Endothelial cell (in vitro differentiated cells): ENCODE data around the gene NF1. TPM values are rescaled to one million over a fixed set of nuclear protein-coding genes. Genes with fewer than 3 reads are reported as not detected.

Source experiments
- DNase-seq: peaks from one replicate; pipeline ENCODE4 v3.0.0; 2021; ENCODE audit warnings: low spot score
- H3K27ac Mint-ChIP-seq: one replicate; pipeline ENCODE4 v1.8.0; 2021; ENCODE audit warnings: mixed read lengths, inconsistent platforms; ENCODE audit not compliant: unreplicated experiment
- H3K27me3 Mint-ChIP-seq: one replicate; pipeline ENCODE4 v1.8.0; 2021; ENCODE audit warnings: mild to moderate bottlenecking, moderate library complexity, mixed read lengths, inconsistent platforms; ENCODE audit not compliant: unreplicated experiment
- H3K36me3 Mint-ChIP-seq: one replicate; pipeline ENCODE4 v1.8.0; 2021; ENCODE audit warnings: mild to moderate bottlenecking, low read depth, mixed read lengths, inconsistent platforms; ENCODE audit not compliant: unreplicated experiment
- H3K4me1 Mint-ChIP-seq: one replicate; pipeline ENCODE4 v1.8.0; 2021; ENCODE audit warnings: mild to moderate bottlenecking, mixed read lengths, inconsistent platforms; ENCODE audit not compliant: unreplicated experiment
- H3K4me3 Mint-ChIP-seq: one replicate; pipeline ENCODE4 v1.8.0; 2021; ENCODE audit warnings: mild to moderate bottlenecking, mixed read lengths, inconsistent platforms; ENCODE audit not compliant: unreplicated experiment
- H3K9me3 Mint-ChIP-seq: one replicate; pipeline ENCODE4 v1.8.0; 2021; ENCODE audit warnings: mixed read lengths, inconsistent platforms; ENCODE audit not compliant: unreplicated experiment
- total RNA-seq: library from RNA; stranded (reverse); fragmentation: NEBNext Ultra II Directional; extraction: Animal tissue kit (Norgen Biotek cat#: 25700); gene quantifications from one replicate; pipeline ENCODE4 v1.2.1, GENCODE V29; 2021; ENCODE audit not compliant: unreplicated experiment
- TF ChIP-seq, protein P1 (sequence below): fragments of 200-600 bp; sonication (generic); IDR thresholded peaks from one replicate; pipeline ENCODE4 v1.5.0; 2021; ENCODE audit warnings: antibody characterized with exemption; ENCODE audit not compliant: unreplicated experiment

Gene NF1
- total RNA-seq, 1 donor from 2014 or later, result 52.7 TPM

DNA sequence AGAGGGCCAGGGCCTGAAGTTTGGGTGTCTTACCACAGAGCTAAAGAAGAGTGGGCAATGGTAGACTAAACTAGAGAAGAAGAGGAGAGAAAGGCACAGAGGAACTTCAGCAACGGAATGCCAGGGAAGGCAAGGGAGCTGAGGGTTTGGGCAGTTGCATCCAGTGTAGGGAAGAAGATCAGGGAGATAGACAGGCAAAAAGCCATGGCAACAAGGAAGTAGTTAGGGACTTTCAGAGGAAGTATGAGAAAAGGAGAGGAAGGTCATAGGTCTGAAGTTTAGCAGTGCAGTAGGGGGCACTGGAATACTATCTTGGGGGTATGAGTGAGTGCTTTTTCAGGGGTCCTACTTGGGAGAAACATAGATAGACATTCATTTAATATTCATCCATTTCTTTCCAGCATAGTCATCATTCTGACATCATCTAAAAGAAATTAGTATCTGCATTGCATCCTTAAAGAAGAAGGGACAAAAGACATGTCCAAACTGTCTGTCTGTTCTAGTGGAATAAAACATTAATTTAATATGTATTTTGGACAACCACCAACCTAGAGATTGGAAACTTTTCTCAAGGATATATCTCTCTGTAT is 2.2 kb upstream of the NF1 start:
- Mint-ChIP-seq H3K27me3 (peaks cover 10% of the 10 kb centered on the region), H3K27ac (peak overlapping the region; percentile 92), H3K36me3 (peaks cover 15% of the 10 kb centered on the region), H3K9me3 (no peaks in the 10 kb centered on the region), H3K4me1 (peaks cover 21% of the 10 kb centered on the region), H3K4me3 (peak overlapping the region; percentile 20)
- DNase-seq, result no peak
- TF ChIP-seq, protein P1, sequence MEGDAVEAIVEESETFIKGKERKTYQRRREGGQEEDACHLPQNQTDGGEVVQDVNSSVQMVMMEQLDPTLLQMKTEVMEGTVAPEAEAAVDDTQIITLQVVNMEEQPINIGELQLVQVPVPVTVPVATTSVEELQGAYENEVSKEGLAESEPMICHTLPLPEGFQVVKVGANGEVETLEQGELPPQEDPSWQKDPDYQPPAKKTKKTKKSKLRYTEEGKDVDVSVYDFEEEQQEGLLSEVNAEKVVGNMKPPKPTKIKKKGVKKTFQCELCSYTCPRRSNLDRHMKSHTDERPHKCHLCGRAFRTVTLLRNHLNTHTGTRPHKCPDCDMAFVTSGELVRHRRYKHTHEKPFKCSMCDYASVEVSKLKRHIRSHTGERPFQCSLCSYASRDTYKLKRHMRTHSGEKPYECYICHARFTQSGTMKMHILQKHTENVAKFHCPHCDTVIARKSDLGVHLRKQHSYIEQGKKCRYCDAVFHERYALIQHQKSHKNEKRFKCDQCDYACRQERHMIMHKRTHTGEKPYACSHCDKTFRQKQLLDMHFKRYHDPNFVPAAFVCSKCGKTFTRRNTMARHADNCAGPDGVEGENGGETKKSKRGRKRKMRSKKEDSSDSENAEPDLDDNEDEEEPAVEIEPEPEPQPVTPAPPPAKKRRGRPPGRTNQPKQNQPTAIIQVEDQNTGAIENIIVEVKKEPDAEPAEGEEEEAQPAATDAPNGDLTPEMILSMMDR, result no peak

DNA sequence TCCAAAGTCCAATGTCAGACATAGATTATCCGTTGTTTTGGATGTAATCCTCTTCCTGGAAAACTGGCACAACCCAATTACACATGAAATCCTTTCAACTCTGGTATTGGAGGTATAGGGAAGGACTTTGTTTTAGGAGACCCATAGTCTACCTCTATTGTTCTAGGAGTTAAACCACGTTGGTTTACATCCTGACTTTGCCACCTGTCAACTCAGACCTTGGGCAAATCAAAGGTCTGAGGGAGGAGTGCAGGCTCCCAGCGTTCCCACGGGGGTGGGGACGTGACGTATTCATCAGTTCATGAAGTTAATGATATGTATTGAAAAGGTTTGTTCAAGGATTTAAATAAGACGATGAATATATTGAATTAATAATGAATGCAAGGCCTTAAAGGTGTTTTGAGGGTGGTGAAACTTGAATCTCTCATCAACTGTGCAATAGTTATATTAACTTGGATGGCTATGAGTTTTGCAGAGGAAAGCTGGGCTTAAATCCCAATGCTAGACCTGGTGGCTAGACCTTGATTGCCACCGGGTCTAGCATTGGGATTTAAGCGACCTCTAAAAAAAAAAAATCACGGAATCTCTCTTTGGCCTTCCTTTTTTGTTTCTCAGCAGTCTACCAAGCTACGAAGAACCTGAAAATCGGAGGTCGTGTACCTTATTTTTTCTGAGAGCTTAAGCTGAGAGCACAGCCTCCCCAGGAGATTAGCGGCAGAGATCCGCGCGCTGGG is 744 bp upstream of the NF1 start:
- Mint-ChIP-seq H3K4me3 (peak overlapping the region; percentile 87), H3K36me3 (peaks cover 15% of the 10 kb centered on the region), H3K27me3 (peaks cover 10% of the 10 kb centered on the region), H3K4me1 (peaks cover 21% of the 10 kb centered on the region), H3K27ac (peak overlapping the region; percentile 86), H3K9me3 (no peaks in the 10 kb centered on the region)
- TF ChIP-seq, protein P1, result no peak
- DNase-seq, result no peak

DNA sequence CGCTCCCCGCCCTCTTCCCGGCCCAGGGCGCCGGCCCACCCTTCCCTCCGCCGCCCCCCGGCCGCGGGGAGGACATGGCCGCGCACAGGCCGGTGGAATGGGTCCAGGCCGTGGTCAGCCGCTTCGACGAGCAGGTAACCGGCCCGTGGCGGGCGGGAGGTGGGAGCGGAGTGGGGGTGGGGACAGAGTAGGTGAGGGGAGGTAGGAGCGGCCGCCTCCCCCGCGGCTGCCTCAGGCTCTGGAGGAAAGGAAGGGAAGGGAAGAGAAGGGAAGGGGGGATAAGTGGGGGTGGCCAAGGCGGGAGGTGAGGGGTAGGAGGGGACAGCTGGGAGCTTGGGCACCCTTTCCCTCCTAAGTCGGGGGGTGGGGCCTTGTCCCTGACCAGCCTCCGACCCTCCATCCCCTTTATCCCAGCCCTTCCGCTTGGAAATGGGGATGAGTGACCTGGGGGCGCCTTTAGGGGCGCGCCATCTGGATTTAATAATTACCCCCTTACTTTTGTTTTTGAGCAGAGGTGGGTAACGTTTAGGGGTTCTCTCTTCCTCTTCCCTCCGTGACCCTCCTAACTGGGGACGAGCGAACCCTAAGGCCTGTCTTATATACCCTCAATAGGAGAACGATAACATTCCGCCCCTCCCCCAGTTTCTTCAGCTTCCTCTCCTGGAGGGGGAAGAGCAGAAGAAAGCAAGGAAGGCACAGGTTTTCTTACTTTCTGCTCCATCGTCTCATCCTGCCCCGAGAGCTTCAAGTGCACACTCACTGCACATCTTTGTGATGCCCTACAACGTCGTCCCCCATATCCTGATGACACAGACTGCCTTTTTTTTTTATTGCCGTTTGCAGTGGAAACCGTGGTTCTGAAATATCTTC is 694 bp downstream of the NF1 start:
- Mint-ChIP-seq H3K27ac (peak overlapping the region; percentile 96), H3K9me3 (no peaks in the 10 kb centered on the region), H3K36me3 (peaks cover 15% of the 10 kb centered on the region), H3K27me3 (peaks cover 10% of the 10 kb centered on the region), H3K4me1 (peaks cover 21% of the 10 kb centered on the region), H3K4me3 (peak overlapping the region; percentile 98)
- TF ChIP-seq, protein P1, result no peak
- peak; percentile 67 for DNase-seq

DNA sequence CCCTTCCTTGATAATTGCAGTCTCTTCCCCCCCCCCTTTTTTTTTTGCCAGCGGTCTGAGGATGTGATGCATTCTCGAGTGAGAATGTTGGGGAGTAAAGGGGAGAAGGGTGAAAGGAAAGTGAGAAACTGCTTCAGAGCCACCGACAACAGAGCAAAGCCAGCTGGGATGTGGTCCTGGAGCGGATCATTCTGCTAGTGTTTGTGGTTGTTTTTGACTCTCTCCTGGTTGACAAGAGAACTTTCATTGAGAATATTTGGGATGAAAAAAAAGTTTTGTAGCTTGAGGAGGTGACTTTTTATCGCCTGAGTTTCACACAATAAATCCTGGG is 1.3 kb downstream of the NF1 start:
- DNase-seq, result no peak
- Mint-ChIP-seq H3K27me3 (peaks cover 10% of the 10 kb centered on the region), H3K4me1 (peaks cover 24% of the 10 kb centered on the region)

More for the DNA sequence above, 1.3 kb downstream of the NF1 start:
- TF ChIP-seq, protein P1, result no peak
- Mint-ChIP-seq H3K4me3 (peak overlapping the region; percentile 98), H3K9me3 (no peaks in the 10 kb centered on the region), H3K36me3 (peaks cover 12% of the 10 kb centered on the region), H3K27ac (peak overlapping the region; percentile 96)
